ENCODE measurements around the gene CAPRIN2. TPM values are rescaled to one million over a fixed set of nuclear protein-coding genes. Genes with fewer than 3 reads are reported as not detected.

CAPRIN2 gene
- polyA plus RNA-seq, 1 donor from 2014 or later: 132 TPM

GRCh38 chr12:30783946-30784345 is 29.2 kb upstream of the CAPRIN2 start:
- H3K9me3 ChIP-seq (ENCODE audit: low read length): no peaks in the 10 kb centered on the region

GRCh38 chr12:30782316-30783173 is 27.8 kb upstream of the CAPRIN2 start:
- no peaks in the 10 kb centered on the region for H3K9me3 ChIP-seq (ENCODE audit: low read length)
- H3K36me3 ChIP-seq (ENCODE audit: insufficient read depth, low read length): no peaks in the 10 kb centered on the region
- H4K20me1 ChIP-seq (ENCODE audit: insufficient read depth): no peaks in the 10 kb centered on the region
- no peak overlapping the region for H3K9ac ChIP-seq (ENCODE audit: low read length)
- H3K27ac ChIP-seq (ENCODE audit: low read length): no peak overlapping the region
- H3K9me2 ChIP-seq (ENCODE audit: insufficient read depth, low read length): no peaks in the 10 kb centered on the region
- no peaks in the 10 kb centered on the region for H3F3A ChIP-seq (ENCODE audit: insufficient read depth, low read length, poor library complexity, severe bottlenecking)
- no peak for TF ChIP-seq CTCF (IDR thresholded peaks at IDR 0.05; ENCODE audit: poor library complexity, severe bottlenecking)
- no peak for TF ChIP-seq REST (IDR thresholded peaks at IDR 0.05; ENCODE audit: borderline replicate concordance)
- TF ChIP-seq POLR2AphosphoS5 (IDR thresholded peaks at IDR 0.05): no peak
- no peak for TF ChIP-seq SMC3 (conservative IDR thresholded peaks at IDR 0.05; ENCODE audit: poor library complexity)
- TF ChIP-seq MXI1 (conservative IDR thresholded peaks at IDR 0.05; ENCODE audit: poor library complexity, severe bottlenecking): no peak
- no peak for TF ChIP-seq EP300 (conservative IDR thresholded peaks at IDR 0.05; ENCODE audit: poor library complexity, severe bottlenecking)
- no peaks in the 10 kb centered on the region for H3K27me3 ChIP-seq (ENCODE audit: insufficient read depth, low read depth, low read length)
- H3K4me2 ChIP-seq (ENCODE audit: low read length): no peak overlapping the region
- H3K79me2 ChIP-seq (replicated peaks; ENCODE audit: insufficient read depth, low read length): no peaks in the 10 kb centered on the region
- no peak overlapping the region for H2AFZ ChIP-seq (ENCODE audit: low read depth, low read length)
- no peak overlapping the region for H3K4me3 ChIP-seq (ENCODE audit: low read length)

More at GRCh38 chr12:30783946-30784345, 29.2 kb upstream of the CAPRIN2 start:
- Histone ChIP-seq H3K36me3 (ENCODE audit: insufficient read depth, low read length) (no peaks in the 10 kb centered on the region), H3F3A (ENCODE audit: insufficient read depth, low read length, poor library complexity, severe bottlenecking) (no peaks in the 10 kb centered on the region), H3K9ac (ENCODE audit: low read length) (no peak overlapping the region), H3K4me3 (ENCODE audit: low read length) (no peak overlapping the region), H2AFZ (ENCODE audit: low read depth, low read length) (no peak overlapping the region), H3K79me2 (replicated peaks; ENCODE audit: insufficient read depth, low read length) (no peaks in the 10 kb centered on the region), H3K4me2 (ENCODE audit: low read length) (no peak overlapping the region), H3K27me3 (ENCODE audit: insufficient read depth, low read depth, low read length) (no peaks in the 10 kb centered on the region), H4K20me1 (ENCODE audit: insufficient read depth) (no peaks in the 10 kb centered on the region), H3K9me2 (ENCODE audit: insufficient read depth, low read length) (no peaks in the 10 kb centered on the region), H3K27ac (ENCODE audit: low read length) (no peak overlapping the region)
- TF ChIP-seq CTCF (IDR thresholded peaks at IDR 0.05; ENCODE audit: poor library complexity, severe bottlenecking) (no peak), TAF1 (IDR thresholded peaks at IDR 0.05; ENCODE audit: low read depth) (no peak), EP300 (conservative IDR thresholded peaks at IDR 0.05; ENCODE audit: poor library complexity, severe bottlenecking) (no peak)
